ENCODE results near the gene ABHD12. TPM values are rescaled to one million over a fixed set of nuclear protein-coding genes. Genes with fewer than 3 reads are reported as not detected.

ABHD12 gene
- total RNA-seq, 2 donors from 2014 or later = 70.1 to 84.7 TPM

DNA sequence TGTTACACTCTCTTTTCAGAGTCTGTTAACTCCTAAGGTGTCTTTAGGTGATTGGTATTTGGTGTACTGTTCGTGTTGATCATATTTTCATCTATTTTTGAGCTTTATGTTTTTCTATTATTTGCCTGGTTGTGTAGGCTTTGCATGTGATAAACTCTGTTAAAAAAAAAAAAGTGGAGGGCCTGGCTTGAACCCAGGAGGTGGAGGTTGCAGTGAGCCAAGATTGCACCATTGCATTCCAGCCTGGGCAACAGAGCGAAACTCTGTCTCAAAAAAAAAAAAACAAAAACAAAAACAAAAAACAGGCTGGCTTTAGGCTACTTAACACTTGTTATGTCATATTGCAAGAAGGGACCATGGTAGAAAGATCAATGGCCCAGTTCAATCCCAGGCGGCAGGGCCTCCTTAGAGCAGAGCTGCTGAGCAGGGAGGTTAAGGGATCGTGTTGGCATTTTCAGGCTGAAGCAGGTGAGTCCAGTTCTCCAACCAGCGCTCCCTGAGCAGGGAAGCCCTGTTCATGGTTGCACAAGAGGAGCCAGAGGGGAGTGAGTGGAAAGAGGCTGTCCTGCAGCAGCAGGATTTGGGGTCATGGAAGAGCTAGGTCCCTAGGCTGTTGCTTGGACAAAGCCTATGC, 134.3 kb downstream of the ABHD12 start:
- H3K9me3 ChIP-seq = no peaks in the 10 kb centered on the region
- intact Hi-C loops (cut with DNase I) = no loop called here
- DNase-seq (ENCODE audit: low spot score) = no peak
- H3K27me3 ChIP-seq (replicated peaks; ENCODE audit: insufficient read depth) = no peaks in the 10 kb centered on the region
- H3K36me3 ChIP-seq = peaks cover 0 to 6% of the 10 kb centered on the region in 2 donors
- TF ChIP-seq CTCF (IDR thresholded peaks at IDR 0.05) (no peak), POLR2AphosphoS5 (IDR thresholded peaks at IDR 0.05) (no peak), POLR2A (IDR thresholded peaks at IDR 0.05) (no peak)
- H3K27ac ChIP-seq = peak overlapping the region; percentile 80 to 86
- peaks cover 30% of the 10 kb centered on the region for H3K4me1 ChIP-seq (replicated peaks)
- H3K4me3 ChIP-seq = no peak overlapping the region
- WGBS = 64% methylated on average over 5 of the region's 5 CpGs

GRCh38 chr20:25254986-25255680, 135.5 kb downstream of the ABHD12 start:
- intact Hi-C loops (cut with DNase I) = no loop called here
- no peaks in the 10 kb centered on the region for H3K27me3 ChIP-seq (replicated peaks; ENCODE audit: insufficient read depth)
- peak overlapping the region; percentile 80 to 86 for H3K27ac ChIP-seq
- TF ChIP-seq CTCF (IDR thresholded peaks at IDR 0.05) (peak in 2 of 4 experiments; percentile 27 to 48), POLR2AphosphoS5 (IDR thresholded peaks at IDR 0.05) (peak; percentile 81), POLR2A (IDR thresholded peaks at IDR 0.05) (no peak)
- peak; percentile 85 for DNase-seq (ENCODE audit: low spot score)
- WGBS = 53% methylated on average over 12 of the region's 12 CpGs
- peaks cover 0 to 6% of the 10 kb centered on the region in 2 donors for H3K36me3 ChIP-seq
- no peak overlapping the region for H3K4me3 ChIP-seq
- no peaks in the 10 kb centered on the region for H3K9me3 ChIP-seq
- peaks cover 34% of the 10 kb centered on the region for H3K4me1 ChIP-seq (replicated peaks)

- no peak overlapping the region for H3K4me3 ChIP-seq
- no peaks in the 10 kb centered on the region for H3K27me3 ChIP-seq (replicated peaks; ENCODE audit: insufficient read depth)
- DNase-seq (ENCODE audit: low spot score) = no peak
- peaks cover 34% of the 10 kb centered on the region for H3K4me1 ChIP-seq (replicated peaks)
- WGBS = 75% methylated on average over 5 of the region's 5 CpGs
- intact Hi-C loops (cut with DNase I) = no loop called here
- H3K27ac ChIP-seq = peak overlapping the region; percentile 80 to 86
- TF ChIP-seq POLR2AphosphoS5 (IDR thresholded peaks at IDR 0.05) (no peak), POLR2A (IDR thresholded peaks at IDR 0.05) (no peak), CTCF (IDR thresholded peaks at IDR 0.05) (no peak)
- H3K9me3 ChIP-seq = no peaks in the 10 kb centered on the region
- H3K36me3 ChIP-seq = peaks cover 0 to 1% of the 10 kb centered on the region in 2 donors
Observed at GRCh38 chr20:25254571-25254970, 136.1 kb downstream of the ABHD12 start.

- H3K9me3 ChIP-seq = no peaks in the 10 kb centered on the region
- 80% methylated on average over 11 of the region's 11 CpGs for WGBS
- intact Hi-C loops (cut with DNase I) = no loop called here
- H3K27me3 ChIP-seq (replicated peaks; ENCODE audit: insufficient read depth) = no peaks in the 10 kb centered on the region
- no peaks in the 10 kb centered on the region for H3K36me3 ChIP-seq
- H3K4me1 ChIP-seq (replicated peaks) = peaks cover 34% of the 10 kb centered on the region
- H3K4me3 ChIP-seq = no peak overlapping the region
- DNase-seq (ENCODE audit: low spot score) = no peak
- H3K27ac ChIP-seq = peak overlapping the region in 1 of 2 donors; percentile 86
- no peak for TF ChIP-seq POLR2AphosphoS5 (IDR thresholded peaks at IDR 0.05)
- no peak for TF ChIP-seq POLR2A (IDR thresholded peaks at IDR 0.05)
- TF ChIP-seq CTCF (IDR thresholded peaks at IDR 0.05) = no peak
Observed at GRCh38 chr20:25253606-25254275, 136.9 kb downstream of the ABHD12 start.
